Kidney capillary endothelial cell (primary cell): Measurements from ENCODE around the gene CDH2.
"Not testable (repeated sequence)": the region's sequence is repeated elsewhere in the genome, so short reads cannot be mapped to it uniquely, and the experiment has no call there.

Source experiments
- DNase-seq: peaks from one replicate; pipeline ENCODE4 v3.0.0-alpha.2; 2018; ENCODE audit warnings: low spot score

Gene CDH2

GRCh38 chr18:27906189-27906588, 270.7 kb downstream of the CDH2 start:
- not testable (repeated sequence) for DNase-seq

- no peak for DNase-seq
Observed at GRCh38 chr18:27903906-27904305, 273.0 kb downstream of the CDH2 start.

GRCh38 chr18:27901424-27902226, 275.3 kb downstream of the CDH2 start:
- no peak for DNase-seq
